Measurements from ENCODE around the gene REEP5. TPM values are rescaled to one million over a fixed set of nuclear protein-coding genes. Genes with fewer than 3 reads are reported as not detected.
"Not testable (repeated sequence)": the region's sequence is repeated elsewhere in the genome, so short reads cannot be mapped to it uniquely, and the experiment has no call there.

Gene REEP5
- total RNA-seq, 4 donors from 2014 or later, result 25.5 to 60.8 (median 36.1) TPM

GRCh38 chr5:112902561-112902960, 19.5 kb downstream of the REEP5 start:
- TF ChIP-seq POLR2A (IDR thresholded peaks at IDR 0.05) (no peak), CTCF (IDR thresholded peaks at IDR 0.05) (no peak)
- Histone ChIP-seq H3K27ac (no peak overlapping the region), H3K9me3 (no peaks in the 10 kb centered on the region), H3K4me1 (no peaks in the 10 kb centered on the region), H3K4me3 (no peak overlapping the region), H3K27me3 (no peaks in the 10 kb centered on the region), H3K36me3 (peaks cover 0 to 72% (median 8%) of the 10 kb centered on the region in 3 donors)
- intact Hi-C loops (cut with DNase I), result no loop called here
- WGBS, 2 donors, result 88 to 91% methylated on average over 3 of the region's 3 CpGs
- no peak for DNase-seq

- Histone ChIP-seq H3K36me3 (peaks cover 0 to 91% (median 8%) of the 10 kb centered on the region in 3 donors), H3K9me3 (no peaks in the 10 kb centered on the region), H3K27me3 (no peaks in the 10 kb centered on the region), H3K4me3 (no peak overlapping the region), H3K4me1 (no peaks in the 10 kb centered on the region), H3K27ac (no peak overlapping the region)
- DNase-seq, result no peak
- TF ChIP-seq CTCF (IDR thresholded peaks at IDR 0.05), result no peak
- no peak for TF ChIP-seq POLR2A (IDR thresholded peaks at IDR 0.05)
- intact Hi-C loops (cut with DNase I), result no loop called here
- 85 to 95% methylated on average over 3 of the region's 3 CpGs for WGBS, 2 donors
Measured at GRCh38 chr5:112895682-112896081, 26.3 kb downstream of the REEP5 start.

GRCh38 chr5:112892776-112893175, 29.3 kb downstream of the REEP5 start:
- intact Hi-C loops (cut with DNase I), result no loop called here
- 92 to 93% methylated on average over 13 of the region's 13 CpGs for WGBS, 2 donors
- no peak overlapping the region for H3K4me3 ChIP-seq
- H3K27ac ChIP-seq, result no peak overlapping the region
- H3K36me3 ChIP-seq, result peaks cover 0 to 79% (median 6%) of the 10 kb centered on the region in 3 donors
- H3K4me1 ChIP-seq, result no peaks in the 10 kb centered on the region
- TF ChIP-seq CTCF (IDR thresholded peaks at IDR 0.05) (no peak), POLR2A (IDR thresholded peaks at IDR 0.05) (no peak)
- no peak for DNase-seq
- H3K27me3 ChIP-seq, result no peaks in the 10 kb centered on the region
- no peaks in the 10 kb centered on the region for H3K9me3 ChIP-seq

- DNase-seq; H3K27me3 ChIP-seq; intact Hi-C loops (cut with DNase I); H3K4me3 ChIP-seq; H3K27ac ChIP-seq; H3K4me1 ChIP-seq; H3K9me3 ChIP-seq: not testable (repeated sequence)
- WGBS, 2 donors, result 86 to 87% methylated on average over 8 of the region's 8 CpGs
- H3K36me3 ChIP-seq, result peaks cover 0 to 80% (median 6%) of the 10 kb centered on the region in 3 donors
Measured at GRCh38 chr5:112892066-112892465, 30.0 kb downstream of the REEP5 start.

GRCh38 chr5:112886975-112887374, 35.1 kb downstream of the REEP5 start:
- Histone ChIP-seq H3K4me1 (peaks cover 0 to 6% (median 0%) of the 10 kb centered on the region in 3 donors), H3K9me3 (no peaks in the 10 kb centered on the region), H3K36me3 (peaks cover 18 to 84% (median 19%) of the 10 kb centered on the region in 3 donors), H3K27me3 (no peaks in the 10 kb centered on the region), H3K27ac (no peak overlapping the region), H3K4me3 (no peak overlapping the region)
- 60% methylated on average over 2 of the region's 4 CpGs; no CpG with 5 or more reads in 1 of the 2 donors for WGBS, 2 donors
- intact Hi-C loops (cut with DNase I), result no loop called here
- no peak for DNase-seq
- no peak for TF ChIP-seq CTCF (IDR thresholded peaks at IDR 0.05)
- no peak for TF ChIP-seq POLR2A (IDR thresholded peaks at IDR 0.05)

- TF ChIP-seq POLR2A (IDR thresholded peaks at IDR 0.05), result no peak
- TF ChIP-seq CTCF (IDR thresholded peaks at IDR 0.05), result no peak
- WGBS, 2 donors, result 82 to 85% methylated on average over 3 of the region's 3 CpGs
- Histone ChIP-seq H3K4me3 (no peak overlapping the region), H3K36me3 (peaks cover 18 to 88% (median 19%) of the 10 kb centered on the region in 3 donors), H3K9me3 (no peaks in the 10 kb centered on the region), H3K27me3 (no peaks in the 10 kb centered on the region), H3K4me1 (peaks cover 0 to 6% (median 0%) of the 10 kb centered on the region in 3 donors), H3K27ac (no peak overlapping the region)
- intact Hi-C loops (cut with DNase I), result no loop called here
- DNase-seq, result no peak
Measured at GRCh38 chr5:112885001-112885400, 37.0 kb downstream of the REEP5 start.

Data from esophagus squamous epithelium (tissue), 5 donors.